WTC11 (cell line): ENCODE measurements around the gene PLK3. TPM values are rescaled to one million over a fixed set of nuclear protein-coding genes. Genes with fewer than 3 reads are reported as not detected.

Source experiments
- ATAC-seq: fragments of 200-7000 bp; cut with Tn5 transposase; 2 replicates; pipeline ENCODE4 v1.10.0; 2021; ENCODE audit warnings: mild to moderate bottlenecking, moderate library complexity
- CTCF ChIA-PET: fragments of 300-600 bp; sonication (Branson Sonifier 250); formaldehyde crosslinking; loops from one replicate; lab custom pipeline; 2021; ENCODE audit warnings: antibody characterized with exemption; lab: Charles Lee
- POLR2A ChIA-PET: fragments of 350-600 bp; sonication (Branson Sonifier 250); formaldehyde crosslinking; loops from one replicate; lab custom pipeline; 2021; ENCODE audit warnings: antibody characterized with exemption; lab: Charles Lee
- DNase-seq: peaks from one replicate; pipeline ENCODE4 v3.0.0; 2021; ENCODE audit warnings: low spot score
- H3K27ac Mint-ChIP-seq: 2 replicates; pipeline ENCODE4 v1.8.0; 2021; ENCODE audit warnings: mixed read lengths
- H3K27me3 Mint-ChIP-seq: 2 replicates; pipeline ENCODE4 v1.8.0; 2021; ENCODE audit warnings: low read depth, mild to moderate bottlenecking, moderate library complexity, mixed read lengths
- H3K36me3 Mint-ChIP-seq: 2 replicates; pipeline ENCODE4 v1.8.0; 2021; ENCODE audit warnings: mixed read lengths
- H3K4me1 Mint-ChIP-seq: 2 replicates; pipeline ENCODE4 v1.8.0; 2022; ENCODE audit warnings: mixed read lengths
- H3K4me3 Mint-ChIP-seq: 2 replicates; pipeline ENCODE4 v1.8.0; 2021; ENCODE audit warnings: mild to moderate bottlenecking, moderate library complexity, mixed read lengths
- H3K9me3 Mint-ChIP-seq: 2 replicates; pipeline ENCODE4 v1.8.0; 2021; ENCODE audit warnings: mixed read lengths
- ATF1 ChIP-seq: sonication (generic); formaldehyde crosslinking; IDR thresholded peaks from 2 replicates; pipeline ENCODE4 v1.8.1; 2023; ENCODE audit warnings: mild to moderate bottlenecking, moderate library complexity, missing genetic modification reagents
- CBFB ChIP-seq: sonication (generic); formaldehyde crosslinking; IDR thresholded peaks from 2 replicates; pipeline ENCODE4 v1.8.1; 2022; ENCODE audit warnings: mild to moderate bottlenecking, low read depth, missing genetic modification reagents
- CREM ChIP-seq: sonication (generic); formaldehyde crosslinking; IDR thresholded peaks from 2 replicates; pipeline ENCODE4 v1.8.1; 2022; ENCODE audit warnings: mild to moderate bottlenecking, missing genetic modification reagents, moderate library complexity
- EMX1 ChIP-seq: fragments of 250-450 bp; sonication (Bioruptor Pico); IDR thresholded peaks from 2 replicates; pipeline ENCODE4 v1.8.0; 2021; ENCODE audit warnings: mild to moderate bottlenecking
- JUN ChIP-seq: sonication (generic); formaldehyde crosslinking; IDR thresholded peaks from 2 replicates; pipeline ENCODE4 v1.8.0; 2023; ENCODE audit warnings: mild to moderate bottlenecking, missing genetic modification reagents
- SMAD4 ChIP-seq: sonication (generic); formaldehyde crosslinking; IDR thresholded peaks from 2 replicates; pipeline ENCODE4 v1.8.0; 2022; ENCODE audit warnings: mild to moderate bottlenecking, missing genetic modification reagents
- SP1 ChIP-seq: sonication (generic); formaldehyde crosslinking; conservative IDR thresholded peaks from 2 replicates; pipeline ENCODE4 v1.8.1; 2022; ENCODE audit warnings: missing genetic modification reagents
- ZNF121 ChIP-seq: sonication (generic); formaldehyde crosslinking; IDR thresholded peaks from 2 replicates; pipeline ENCODE4 v1.8.0; 2023; ENCODE audit warnings: missing genetic modification reagents
- ZNF232 ChIP-seq: sonication (generic); formaldehyde crosslinking; IDR thresholded peaks from 2 replicates; pipeline ENCODE4 v1.8.0; 2022; ENCODE audit warnings: mild to moderate bottlenecking, missing genetic modification reagents
- ZNF416 ChIP-seq: fragments of 250-450 bp; sonication (Bioruptor Pico); IDR thresholded peaks from 2 replicates; pipeline ENCODE4 v1.9.0; 2021; ENCODE audit warnings: mild to moderate bottlenecking, inconsistent platforms
- ZNF423 ChIP-seq: fragments of 250-450 bp; sonication (Bioruptor Pico); IDR thresholded peaks from 2 replicates; pipeline ENCODE4 v2.1.2; 2022; ENCODE audit warnings: mild to moderate bottlenecking, moderate library complexity
- total RNA-seq: library from RNA; stranded (reverse); gene quantifications from 3 replicates; pipeline ENCODE4 v1.2.3, GENCODE V29; 2021
- TF ChIP-seq, protein P1 (sequence below): sonication (generic); formaldehyde crosslinking; IDR thresholded peaks from 2 replicates; pipeline ENCODE4 v1.8.0; 2022; ENCODE audit warnings: mild to moderate bottlenecking, missing genetic modification reagents
- TF ChIP-seq, protein P2 (sequence below): sonication (generic); formaldehyde crosslinking; IDR thresholded peaks from 2 replicates; pipeline ENCODE4 v1.8.1; 2022; ENCODE audit warnings: low read depth, mild to moderate bottlenecking, moderate library complexity, missing genetic modification reagents, borderline replicate concordance
- TF ChIP-seq, protein P3 (sequence below): fragments of 250-450 bp; sonication (Bioruptor Pico); conservative IDR thresholded peaks from 2 replicates; pipeline ENCODE4 v1.9.0; 2021; ENCODE audit warnings: mild to moderate bottlenecking
- TF ChIP-seq, protein P4 (sequence below): sonication (generic); formaldehyde crosslinking; IDR thresholded peaks from 2 replicates; pipeline ENCODE4 v1.8.1; 2022; ENCODE audit warnings: mild to moderate bottlenecking, missing genetic modification reagents, moderate library complexity, borderline replicate concordance

PLK3 gene
- total RNA-seq, 1 experiment from 2014 or later: 16.4 TPM

DNA sequence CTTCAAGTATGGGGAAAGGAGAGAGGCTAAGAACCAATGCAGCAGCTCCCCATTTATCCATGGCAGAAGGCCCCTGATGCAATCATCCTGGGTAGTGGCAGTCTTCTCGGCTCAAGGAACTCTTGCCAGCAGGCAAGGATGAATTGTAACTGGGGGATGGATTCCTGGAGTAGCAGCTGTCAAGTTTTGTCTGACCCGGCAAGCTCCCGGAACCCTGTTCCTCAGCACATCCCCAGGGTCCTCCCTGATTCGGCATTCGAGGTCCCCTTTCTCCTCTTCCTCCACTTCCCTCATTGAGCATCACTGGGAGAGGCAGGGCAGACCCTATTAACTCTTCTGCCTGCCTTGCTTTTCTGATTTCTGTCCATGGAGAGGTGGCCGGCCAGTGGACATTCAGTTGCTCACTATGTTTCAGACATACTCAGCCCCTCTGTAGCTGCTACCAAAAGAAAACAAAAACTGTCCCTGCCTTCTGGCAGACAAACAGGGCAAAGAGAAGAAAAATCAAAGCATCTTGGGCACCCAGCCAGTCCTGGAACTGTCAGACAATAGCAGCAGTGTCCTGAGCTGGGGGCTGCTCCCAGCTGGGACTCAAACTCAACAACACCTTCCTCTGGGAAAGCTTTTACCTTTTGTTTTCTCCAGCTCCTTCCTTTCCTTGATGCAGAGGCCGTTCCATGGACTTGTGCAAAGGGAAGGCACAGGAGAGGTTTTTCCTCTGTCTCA is 48.4 kb downstream of the PLK3 start (continued):
- no peak for TF ChIP-seq ATF1 (CRISPR knock-in tag)
- no peak for TF ChIP-seq CREM (CRISPR knock-in tag)
- TF ChIP-seq, protein P1, sequence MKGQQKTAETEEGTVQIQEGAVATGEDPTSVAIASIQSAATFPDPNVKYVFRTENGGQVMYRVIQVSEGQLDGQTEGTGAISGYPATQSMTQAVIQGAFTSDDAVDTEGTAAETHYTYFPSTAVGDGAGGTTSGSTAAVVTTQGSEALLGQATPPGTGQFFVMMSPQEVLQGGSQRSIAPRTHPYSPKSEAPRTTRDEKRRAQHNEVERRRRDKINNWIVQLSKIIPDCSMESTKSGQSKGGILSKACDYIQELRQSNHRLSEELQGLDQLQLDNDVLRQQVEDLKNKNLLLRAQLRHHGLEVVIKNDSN (CRISPR knock-in tag): no peak
- TF ChIP-seq CBFB (CRISPR knock-in tag): no peak
- no peak for TF ChIP-seq ZNF121 (CRISPR knock-in tag)
- no peak for TF ChIP-seq ZNF232 (CRISPR knock-in tag)
- no peak for TF ChIP-seq EMX1 (CRISPR knock-in tag)
- TF ChIP-seq, protein P2, sequence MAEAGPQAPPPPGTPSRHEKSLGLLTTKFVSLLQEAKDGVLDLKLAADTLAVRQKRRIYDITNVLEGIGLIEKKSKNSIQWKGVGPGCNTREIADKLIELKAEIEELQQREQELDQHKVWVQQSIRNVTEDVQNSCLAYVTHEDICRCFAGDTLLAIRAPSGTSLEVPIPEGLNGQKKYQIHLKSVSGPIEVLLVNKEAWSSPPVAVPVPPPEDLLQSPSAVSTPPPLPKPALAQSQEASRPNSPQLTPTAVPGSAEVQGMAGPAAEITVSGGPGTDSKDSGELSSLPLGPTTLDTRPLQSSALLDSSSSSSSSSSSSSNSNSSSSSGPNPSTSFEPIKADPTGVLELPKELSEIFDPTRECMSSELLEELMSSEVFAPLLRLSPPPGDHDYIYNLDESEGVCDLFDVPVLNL (CRISPR knock-in tag): no peak
- TF ChIP-seq SMAD4: no peak
- TF ChIP-seq ZNF423 (CRISPR knock-in tag): no peak
- TF ChIP-seq, protein P3, sequence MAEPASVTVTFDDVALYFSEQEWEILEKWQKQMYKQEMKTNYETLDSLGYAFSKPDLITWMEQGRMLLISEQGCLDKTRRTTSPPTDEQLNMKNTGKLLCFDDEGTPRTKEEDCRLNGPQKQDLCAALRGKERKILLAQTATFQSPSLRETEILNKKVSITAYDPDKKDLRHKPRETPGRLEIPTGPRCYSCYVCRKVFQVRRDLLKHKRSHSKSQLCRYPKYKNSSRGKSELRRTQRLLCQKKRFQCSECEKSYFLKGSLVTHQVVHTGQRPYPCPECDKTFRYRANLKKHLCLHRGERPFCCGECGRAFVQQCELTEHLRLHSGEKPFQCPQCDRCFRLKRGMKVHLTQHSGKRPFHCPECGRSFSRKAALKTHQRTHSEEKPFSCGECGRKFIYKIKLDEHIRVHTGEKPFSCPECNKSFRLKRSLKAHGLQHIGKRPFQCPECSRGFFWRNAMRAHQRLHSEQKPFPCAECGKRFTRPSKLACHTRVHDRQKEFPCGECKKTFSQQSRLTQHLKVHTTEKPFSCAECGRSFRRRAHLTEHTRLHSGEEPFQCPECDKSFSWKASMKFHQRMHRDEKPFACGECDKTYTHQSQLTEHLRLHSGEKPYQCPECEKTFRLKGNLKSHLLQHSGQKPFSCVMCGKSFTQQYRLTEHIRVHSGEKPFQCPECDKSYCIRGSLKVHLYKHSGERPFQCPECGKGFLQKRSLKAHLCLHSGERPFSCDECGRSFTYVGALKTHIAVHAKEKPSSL: no peak

DNA sequence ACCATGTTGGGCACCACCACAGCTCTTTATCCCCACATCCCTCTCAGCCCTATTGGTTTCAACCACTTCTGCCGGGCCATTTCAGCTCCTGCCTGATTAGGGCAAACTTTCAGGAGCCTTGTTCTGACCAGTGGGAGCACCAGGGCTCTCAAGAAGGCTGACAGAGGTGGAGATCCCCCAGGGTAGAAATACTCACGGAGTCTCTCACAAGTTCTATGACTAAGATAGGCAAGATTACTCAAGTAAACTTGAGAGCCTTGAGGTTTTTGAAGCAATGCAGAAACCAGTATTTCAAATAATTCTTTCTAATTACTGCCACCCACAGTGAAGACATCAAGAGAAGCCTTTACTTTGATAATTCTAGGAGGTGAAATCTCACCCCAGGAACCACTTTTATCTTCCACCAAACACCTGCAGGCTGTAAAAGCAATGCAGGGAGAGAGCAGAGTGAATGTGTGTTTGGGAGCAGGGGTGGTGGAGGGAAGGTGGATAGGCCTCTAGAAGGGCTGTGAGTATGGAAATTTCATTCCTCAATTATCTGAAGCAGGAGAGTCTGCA is 49.5 kb downstream of the PLK3 start:
- POLR2A ChIA-PET: interaction anchor here (0.5 kb wide), 1 partner anchor 163 kb away, joined by 6 read pairs; no protein-coding TSS in a partner anchor
- TF ChIP-seq, protein P4, sequence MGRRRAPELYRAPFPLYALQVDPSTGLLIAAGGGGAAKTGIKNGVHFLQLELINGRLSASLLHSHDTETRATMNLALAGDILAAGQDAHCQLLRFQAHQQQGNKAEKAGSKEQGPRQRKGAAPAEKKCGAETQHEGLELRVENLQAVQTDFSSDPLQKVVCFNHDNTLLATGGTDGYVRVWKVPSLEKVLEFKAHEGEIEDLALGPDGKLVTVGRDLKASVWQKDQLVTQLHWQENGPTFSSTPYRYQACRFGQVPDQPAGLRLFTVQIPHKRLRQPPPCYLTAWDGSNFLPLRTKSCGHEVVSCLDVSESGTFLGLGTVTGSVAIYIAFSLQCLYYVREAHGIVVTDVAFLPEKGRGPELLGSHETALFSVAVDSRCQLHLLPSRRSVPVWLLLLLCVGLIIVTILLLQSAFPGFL (CRISPR knock-in tag): no peak
- no peak overlapping the region for H3K4me3 Mint-ChIP-seq

DNA sequence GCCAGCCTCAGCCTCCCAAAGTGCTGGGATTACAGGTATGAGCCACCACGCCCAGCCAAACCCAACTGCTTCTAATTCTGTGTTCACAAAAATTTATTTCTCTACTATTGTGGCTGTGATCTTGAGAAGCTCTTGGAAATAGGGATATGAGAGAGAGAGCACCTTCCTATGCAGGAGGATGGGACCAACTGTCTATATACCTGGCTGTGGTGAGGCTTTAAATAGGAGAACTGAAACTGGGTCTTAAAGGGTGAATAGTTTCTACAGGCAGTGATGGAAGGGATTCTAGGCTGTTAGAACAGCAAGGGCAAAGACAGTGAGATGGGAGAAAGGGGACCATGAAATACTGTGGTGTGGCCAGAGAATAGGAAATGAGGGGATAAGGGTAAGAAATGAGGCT is 51.1 kb downstream of the PLK3 start:
- Mint-ChIP-seq H3K4me1 (peaks cover 12% of the 10 kb centered on the region), H3K36me3 (peaks cover 3% of the 10 kb centered on the region; the same call in 1 of the 2 replicates), H3K27ac (no peak overlapping the region; the same call in 1 of the 2 replicates), H3K4me3 (no peak overlapping the region), H3K9me3 (no peaks in the 10 kb centered on the region), H3K27me3 (no peaks in the 10 kb centered on the region)
- POLR2A ChIA-PET: interaction anchor here (0.6 kb wide), 1 partner anchor 642 kb away, joined by 3 read pairs; no protein-coding TSS in a partner anchor
- no peak for TF ChIP-seq JUN
- TF ChIP-seq, protein P4 (CRISPR knock-in tag): no peak
- no peak for TF ChIP-seq ZNF416 (CRISPR knock-in tag)
- no peak for TF ChIP-seq ZNF121 (CRISPR knock-in tag)
- no peak for TF ChIP-seq SP1
- DNase-seq: no peak
- no peak for ATAC-seq
- CTCF ChIA-PET: interaction anchor here (1.0 kb wide), 1 partner anchor 67 kb away, joined by 3 read pairs; no protein-coding TSS in a partner anchor

More for the DNA sequence above, 49.5 kb downstream of the PLK3 start:
- CTCF ChIA-PET: no interaction called here
- no peak for DNase-seq
- peaks cover 12% of the 10 kb centered on the region for H3K4me1 Mint-ChIP-seq
- no peaks in the 10 kb centered on the region for H3K9me3 Mint-ChIP-seq
- no peaks in the 10 kb centered on the region for H3K36me3 Mint-ChIP-seq
- no peak for ATAC-seq
- no peak overlapping the region for H3K27ac Mint-ChIP-seq
- H3K27me3 Mint-ChIP-seq: peaks cover 5% of the 10 kb centered on the region; the same call in 1 of the 2 replicates
